NT2/D1 (cell line): ENCODE measurements around the gene CMTM4.

Experiments
- SUZ12 ChIP-seq: IDR thresholded peaks from 2 replicates; pipeline ENCODE4 v1.6.1; 2011; ENCODE audit not compliant: insufficient read length, insufficient read depth; ENCODE audit errors: extremely low read depth
- ZNF274 ChIP-seq: IDR thresholded peaks from 2 replicates; pipeline ENCODE4 v1.6.1; 2011; ENCODE audit warnings: mild to moderate bottlenecking, low read depth, low read length

- no peak for TF ChIP-seq ZNF274
- TF ChIP-seq SUZ12 = no peak
These were observed 107.4 kb downstream of the CMTM4 start for GRCh38 chr16:66588981-66589713.
